ENCODE data around the gene NDUFV1.
"Not testable (repeated sequence)": the region's sequence is repeated elsewhere in the genome, so short reads cannot be mapped to it uniquely, and the experiment has no call there.

GRCh38 chr11:67620621-67621020, 13.9 kb downstream of the NDUFV1 start:
- TF ChIP-seq, protein P1, sequence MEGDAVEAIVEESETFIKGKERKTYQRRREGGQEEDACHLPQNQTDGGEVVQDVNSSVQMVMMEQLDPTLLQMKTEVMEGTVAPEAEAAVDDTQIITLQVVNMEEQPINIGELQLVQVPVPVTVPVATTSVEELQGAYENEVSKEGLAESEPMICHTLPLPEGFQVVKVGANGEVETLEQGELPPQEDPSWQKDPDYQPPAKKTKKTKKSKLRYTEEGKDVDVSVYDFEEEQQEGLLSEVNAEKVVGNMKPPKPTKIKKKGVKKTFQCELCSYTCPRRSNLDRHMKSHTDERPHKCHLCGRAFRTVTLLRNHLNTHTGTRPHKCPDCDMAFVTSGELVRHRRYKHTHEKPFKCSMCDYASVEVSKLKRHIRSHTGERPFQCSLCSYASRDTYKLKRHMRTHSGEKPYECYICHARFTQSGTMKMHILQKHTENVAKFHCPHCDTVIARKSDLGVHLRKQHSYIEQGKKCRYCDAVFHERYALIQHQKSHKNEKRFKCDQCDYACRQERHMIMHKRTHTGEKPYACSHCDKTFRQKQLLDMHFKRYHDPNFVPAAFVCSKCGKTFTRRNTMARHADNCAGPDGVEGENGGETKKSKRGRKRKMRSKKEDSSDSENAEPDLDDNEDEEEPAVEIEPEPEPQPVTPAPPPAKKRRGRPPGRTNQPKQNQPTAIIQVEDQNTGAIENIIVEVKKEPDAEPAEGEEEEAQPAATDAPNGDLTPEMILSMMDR (IDR thresholded peaks at IDR 0.05): not testable (repeated sequence)
- not testable (repeated sequence) for TF ChIP-seq EP300, POLR2AphosphoS5, POLR2A (IDR thresholded peaks at IDR 0.05)

All from sigmoid colon (tissue), 4 donors.